ENCODE measurements around the gene EPB41L2.
"Not testable (repeated sequence)": the region's sequence is repeated elsewhere in the genome, so short reads cannot be mapped to it uniquely, and the experiment has no call there.

Gene EPB41L2

DNA sequence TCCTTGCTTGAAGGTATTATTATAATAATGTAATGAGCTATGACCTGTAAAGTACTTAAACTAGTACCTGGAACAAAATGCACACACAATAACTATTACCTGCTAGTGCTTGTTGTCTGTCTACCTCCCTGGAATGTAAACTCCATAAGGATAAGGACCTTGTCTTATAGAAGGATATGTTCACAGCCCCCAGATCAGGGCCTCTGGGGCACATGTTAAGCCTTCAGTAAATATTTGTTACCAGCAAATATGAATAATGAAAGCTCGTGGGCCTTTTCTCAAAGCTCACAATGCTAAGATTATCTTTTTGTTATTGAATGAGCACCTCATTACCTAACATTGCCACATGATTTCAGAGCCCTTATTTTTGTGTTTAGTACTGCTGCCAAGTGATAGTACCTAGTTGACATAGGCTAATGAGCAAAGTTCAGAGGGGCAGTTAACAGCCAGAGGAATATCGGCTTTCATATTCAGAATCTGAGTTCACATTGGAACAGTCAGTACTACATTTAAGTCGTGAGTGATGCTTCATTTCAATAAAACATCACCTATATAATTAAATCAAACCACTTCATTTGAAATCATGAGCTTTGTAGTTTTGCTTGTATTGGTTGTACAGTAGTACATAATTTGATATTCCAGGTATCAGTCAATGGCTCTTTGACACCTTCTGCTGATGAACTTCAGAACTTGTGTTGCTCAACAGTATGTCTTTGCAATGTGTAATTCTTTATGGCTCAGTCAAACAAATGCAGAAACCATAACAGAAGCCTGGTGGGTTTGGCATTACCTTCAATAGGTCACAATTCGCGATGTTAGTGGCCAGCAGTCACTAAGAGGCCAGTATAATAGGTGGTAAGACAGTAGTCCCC is 247.6 kb downstream of the EPB41L2 start:
- no peak overlapping the region for H3K4me3 ChIP-seq (ENCODE audit: low read length)
- DNase-seq (ENCODE audit: low read depth) = no peak
- TF ChIP-seq, protein P1, sequence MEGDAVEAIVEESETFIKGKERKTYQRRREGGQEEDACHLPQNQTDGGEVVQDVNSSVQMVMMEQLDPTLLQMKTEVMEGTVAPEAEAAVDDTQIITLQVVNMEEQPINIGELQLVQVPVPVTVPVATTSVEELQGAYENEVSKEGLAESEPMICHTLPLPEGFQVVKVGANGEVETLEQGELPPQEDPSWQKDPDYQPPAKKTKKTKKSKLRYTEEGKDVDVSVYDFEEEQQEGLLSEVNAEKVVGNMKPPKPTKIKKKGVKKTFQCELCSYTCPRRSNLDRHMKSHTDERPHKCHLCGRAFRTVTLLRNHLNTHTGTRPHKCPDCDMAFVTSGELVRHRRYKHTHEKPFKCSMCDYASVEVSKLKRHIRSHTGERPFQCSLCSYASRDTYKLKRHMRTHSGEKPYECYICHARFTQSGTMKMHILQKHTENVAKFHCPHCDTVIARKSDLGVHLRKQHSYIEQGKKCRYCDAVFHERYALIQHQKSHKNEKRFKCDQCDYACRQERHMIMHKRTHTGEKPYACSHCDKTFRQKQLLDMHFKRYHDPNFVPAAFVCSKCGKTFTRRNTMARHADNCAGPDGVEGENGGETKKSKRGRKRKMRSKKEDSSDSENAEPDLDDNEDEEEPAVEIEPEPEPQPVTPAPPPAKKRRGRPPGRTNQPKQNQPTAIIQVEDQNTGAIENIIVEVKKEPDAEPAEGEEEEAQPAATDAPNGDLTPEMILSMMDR (conservative IDR thresholded peaks at IDR 0.05; ENCODE audit: low read depth, low read length) = no peak

DNA sequence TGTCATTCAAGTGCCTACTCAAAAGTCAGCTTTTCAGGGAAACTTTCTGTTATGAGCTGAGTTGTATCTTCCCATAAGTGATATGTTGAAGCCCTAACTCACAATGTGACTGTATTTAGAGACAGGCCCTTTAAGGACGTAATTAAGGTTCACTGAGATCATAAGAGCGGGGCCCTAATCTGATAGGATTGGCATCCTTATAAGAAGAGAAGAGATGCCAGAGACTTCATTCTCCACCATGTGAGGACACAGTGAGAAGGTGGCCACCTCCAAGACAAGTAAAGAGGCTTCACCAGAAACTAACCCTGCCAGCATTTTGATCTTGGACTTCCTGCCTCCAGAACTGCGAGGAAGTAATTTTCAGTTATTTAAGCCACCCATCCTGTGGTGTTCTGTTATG is 248.5 kb downstream of the EPB41L2 start:
- TF ChIP-seq, protein P1 (conservative IDR thresholded peaks at IDR 0.05; ENCODE audit: low read depth, low read length) = no peak
- DNase-seq (ENCODE audit: low read depth) = no peak
- no peak overlapping the region for H3K4me3 ChIP-seq (ENCODE audit: low read length)

DNA sequence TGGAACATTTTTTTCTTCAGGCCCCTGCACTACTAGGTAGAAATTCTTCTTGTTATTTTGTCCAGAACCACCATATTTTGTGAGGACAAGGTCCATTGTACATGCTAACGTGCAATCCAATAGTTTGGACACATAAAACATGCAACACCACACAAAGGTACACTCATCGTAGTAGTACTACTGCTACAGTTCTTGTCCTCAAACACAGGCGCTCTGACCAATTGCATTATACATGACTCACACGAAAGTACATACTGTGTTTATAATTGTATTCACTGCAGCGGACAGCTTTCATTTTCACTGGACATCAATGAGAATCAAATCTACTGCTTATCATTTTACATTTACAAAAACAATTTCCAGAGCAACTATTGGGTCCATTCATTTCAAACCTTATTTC is 251.1 kb downstream of the EPB41L2 start:
- H3K4me3 ChIP-seq (ENCODE audit: low read length) = no peak overlapping the region
- no peak for DNase-seq (ENCODE audit: low read depth)
- TF ChIP-seq, protein P1 (conservative IDR thresholded peaks at IDR 0.05; ENCODE audit: low read depth, low read length) = no peak

GRCh38 chr6:130810307-130811030 is 252.6 kb downstream of the EPB41L2 start:
- no peak overlapping the region for H3K4me3 ChIP-seq (ENCODE audit: low read length)
- DNase-seq (ENCODE audit: low read depth) = peak; percentile 20
- TF ChIP-seq, protein P1 (conservative IDR thresholded peaks at IDR 0.05; ENCODE audit: low read depth, low read length) = no peak

DNA sequence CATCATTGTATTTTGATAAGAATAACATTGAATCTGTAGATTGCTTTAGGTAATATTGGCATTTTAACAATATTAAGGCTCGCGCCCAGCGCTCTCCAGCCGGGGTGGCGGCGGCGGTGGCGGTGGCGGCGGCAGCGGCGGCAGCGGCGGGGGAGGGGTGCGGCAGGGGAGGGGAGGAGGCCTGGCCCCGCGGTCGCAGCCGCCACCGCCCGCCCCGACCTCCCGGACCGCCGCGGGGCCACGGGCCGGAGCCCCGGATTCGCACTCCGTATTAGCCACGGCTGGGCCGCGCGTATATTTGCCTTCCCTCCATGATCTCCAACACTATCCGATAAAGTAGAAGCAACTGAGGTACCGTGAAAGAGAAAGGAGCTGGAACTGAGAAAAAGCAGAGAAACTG is 261.7 kb downstream of the EPB41L2 start:
- DNase-seq (ENCODE audit: low read depth); H3K4me3 ChIP-seq (ENCODE audit: low read length): not testable (repeated sequence)

- no peak overlapping the region for H3K4me3 ChIP-seq (ENCODE audit: low read length)
- TF ChIP-seq, protein P1 (conservative IDR thresholded peaks at IDR 0.05; ENCODE audit: low read depth, low read length) = no peak
- no peak for DNase-seq (ENCODE audit: low read depth)
These were observed 266.0 kb downstream of the EPB41L2 start for GRCh38 chr6:130797061-130797460.

DNA sequence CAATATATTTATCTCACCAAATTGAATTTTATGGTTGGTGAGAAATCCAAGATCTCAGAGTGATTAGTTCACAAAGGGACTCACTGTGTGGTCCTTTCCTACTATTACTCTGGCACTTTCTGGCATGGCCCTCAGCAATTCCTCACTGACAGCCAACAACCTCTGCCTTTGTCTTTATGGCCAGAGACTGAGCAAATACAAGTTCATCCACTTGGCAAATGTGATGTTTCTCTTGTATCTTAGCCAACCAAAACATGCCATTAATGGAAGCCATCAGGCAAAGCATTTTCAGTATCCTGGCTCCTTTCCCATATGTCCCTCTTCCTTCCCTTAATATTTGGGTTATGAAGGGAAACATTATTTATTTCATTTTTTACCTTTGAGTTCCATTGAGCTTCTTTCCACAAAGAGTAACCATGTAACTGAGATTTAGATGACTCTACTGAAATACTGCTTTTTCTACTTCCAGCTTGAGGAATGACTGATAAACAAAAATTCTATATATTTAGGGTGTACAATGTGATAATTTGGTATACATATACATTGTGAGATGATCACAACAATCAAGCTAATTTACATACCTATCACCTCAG is 266.6 kb downstream of the EPB41L2 start:
- peak; percentile 29 for DNase-seq (ENCODE audit: low read depth)
- H3K4me3 ChIP-seq (ENCODE audit: low read length) = no peak overlapping the region
- TF ChIP-seq, protein P1 (conservative IDR thresholded peaks at IDR 0.05; ENCODE audit: low read depth, low read length) = no peak

All from retinal pigment epithelial cell (primary cell).